GM19351 (cell line): Measurements from ENCODE around the gene RXFP3.
"Not testable (repeated sequence)": the region's sequence is repeated elsewhere in the genome, so short reads cannot be mapped to it uniquely, and the experiment has no call there.

ENCODE experiments used
- ATAC-seq: cut with Tn5 transposase; IDR thresholded peaks from one replicate; pipeline ENCODE4 v1.9.1; 2021; ENCODE audit warnings: mild to moderate bottlenecking, moderate library complexity; ENCODE audit not compliant: unreplicated experiment

Gene RXFP3

GRCh38 chr5:33936381-33937016, at the start of gene RXFP3:
Gene RXFP3 (plus strand): TSS chr5:33936386. CDS start chr5:33936741, 355 bp downstream.
- no peak for ATAC-seq

DNA sequence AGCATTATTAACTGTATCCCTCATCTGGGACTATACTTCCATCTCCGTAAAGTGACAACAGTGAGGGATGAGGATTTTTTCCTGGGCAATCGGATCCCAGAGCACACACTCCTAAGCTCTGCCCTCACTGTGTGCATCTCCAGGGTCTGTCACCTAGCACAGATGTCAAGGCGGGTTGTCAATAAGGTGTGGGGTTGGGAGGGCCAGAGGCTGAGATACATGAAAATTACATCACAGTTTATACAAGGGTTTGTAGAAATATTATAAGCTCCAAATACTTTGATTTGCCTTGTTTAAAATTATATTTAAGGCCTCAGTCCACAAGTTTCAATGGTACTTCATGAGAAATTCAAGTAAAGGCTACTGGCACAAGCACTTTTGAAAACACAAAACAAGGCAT, 48.9 kb upstream of the RXFP3 start:
- ATAC-seq: no peak

GRCh38 chr5:33888587-33888986, 47.6 kb upstream of the RXFP3 start:
- no peak for ATAC-seq

GRCh38 chr5:33890131-33891032, 45.8 kb upstream of the RXFP3 start:
- ATAC-seq: peak; percentile 48

- ATAC-seq: no peak
Measured at GRCh38 chr5:33891446-33891787, 44.8 kb upstream of the RXFP3 start.

- ATAC-seq: no peak
Measured at GRCh38 chr5:33891788-33892619, 44.2 kb upstream of the RXFP3 start, which contains the start of gene ADAMTS12. Gene ADAMTS12 (minus strand): TSS chr5:33891990. CDS start chr5:33891856, 134 bp downstream.

DNA sequence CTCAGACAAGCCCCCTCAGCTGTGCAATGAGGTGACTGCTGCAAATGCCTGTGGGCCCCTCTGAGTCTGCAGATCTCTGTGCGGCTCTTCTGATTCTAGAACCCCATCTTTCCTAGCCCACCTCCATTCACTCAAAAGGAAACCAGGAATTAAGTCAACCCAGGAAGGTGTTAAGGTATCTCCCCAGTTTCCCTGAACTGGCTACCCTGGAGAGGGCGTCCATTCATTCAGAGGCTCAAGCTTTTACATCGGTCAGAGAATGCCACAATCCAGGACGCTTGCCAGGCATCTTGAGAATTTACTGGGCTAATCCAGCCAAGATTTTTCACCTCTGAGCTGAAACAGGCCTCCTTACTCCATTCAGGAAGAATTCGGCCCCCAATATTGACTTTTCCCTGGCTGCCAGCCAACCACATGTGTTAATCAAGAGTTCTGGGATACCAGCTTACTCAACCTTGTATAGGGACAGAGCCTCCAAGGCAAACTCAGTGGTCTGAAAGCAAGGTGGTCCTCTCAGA, 43.5 kb upstream of the RXFP3 start:
- no peak for ATAC-seq

GRCh38 chr5:33894566-33894965, 41.6 kb upstream of the RXFP3 start:
- no peak for ATAC-seq

DNA sequence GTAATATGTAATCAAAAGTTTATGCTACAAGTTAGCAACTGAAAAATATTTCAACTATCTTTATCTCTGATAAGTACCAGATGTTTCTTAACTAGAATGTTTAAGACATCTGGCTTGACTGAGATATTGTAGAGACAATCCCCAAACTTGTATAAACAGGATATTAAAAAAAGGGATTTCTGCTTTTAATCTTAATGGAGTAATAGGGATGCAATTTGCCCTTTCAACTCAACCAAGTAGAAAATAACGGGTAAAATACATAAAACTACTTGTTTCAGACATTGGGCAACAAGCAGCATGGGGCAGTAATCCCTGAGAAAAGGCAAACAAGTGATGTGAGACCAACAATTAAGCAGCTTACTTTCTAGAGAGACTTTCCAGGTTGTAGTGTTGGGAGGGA, 35.0 kb upstream of the RXFP3 start:
- no peak for ATAC-seq

DNA sequence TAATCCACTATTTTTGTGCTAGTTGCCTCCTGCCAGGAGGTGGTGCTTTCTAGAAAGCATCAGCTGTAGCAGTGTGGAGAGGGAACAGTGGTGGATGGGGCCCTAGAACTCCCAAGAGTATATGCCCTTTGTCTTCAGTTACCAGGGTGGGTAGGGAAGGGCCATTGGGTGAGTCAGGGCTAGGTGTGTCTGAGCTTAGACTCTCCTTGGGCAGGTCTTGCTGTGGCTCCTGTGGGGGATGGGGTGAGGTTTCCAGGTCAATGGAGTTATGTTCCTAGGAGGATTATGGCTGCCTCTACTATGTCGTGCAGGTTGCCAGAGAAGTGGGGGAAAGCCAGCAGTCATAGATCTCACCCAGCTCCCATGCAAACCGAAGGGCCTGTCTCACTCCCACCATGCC, 33.1 kb upstream of the RXFP3 start:
- ATAC-seq: no peak

- no peak for ATAC-seq
Measured at GRCh38 chr5:33905381-33905780, 30.8 kb upstream of the RXFP3 start.

DNA sequence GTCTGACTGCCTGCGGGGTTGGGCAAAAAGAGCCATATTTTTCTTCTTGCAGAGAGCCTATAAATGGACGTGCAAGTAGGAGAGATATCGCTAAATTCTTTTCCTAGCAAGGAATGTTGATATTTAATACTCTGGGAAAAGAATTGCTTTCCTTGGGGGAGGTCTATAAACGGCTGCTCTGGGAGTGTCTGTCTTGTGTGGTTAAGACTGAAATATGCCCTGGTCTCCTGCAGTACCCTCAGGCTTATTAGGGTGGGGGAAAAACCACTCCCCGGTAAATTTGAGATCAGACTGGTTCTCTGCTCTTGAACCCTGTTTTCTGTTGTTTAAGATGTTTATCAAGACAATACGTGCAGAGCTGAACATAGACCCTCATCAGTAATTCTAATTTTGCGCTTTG, 29.9 kb upstream of the RXFP3 start:
- not testable (repeated sequence) for ATAC-seq

GRCh38 chr5:33914844-33915243, 21.3 kb upstream of the RXFP3 start:
- not testable (repeated sequence) for ATAC-seq

DNA sequence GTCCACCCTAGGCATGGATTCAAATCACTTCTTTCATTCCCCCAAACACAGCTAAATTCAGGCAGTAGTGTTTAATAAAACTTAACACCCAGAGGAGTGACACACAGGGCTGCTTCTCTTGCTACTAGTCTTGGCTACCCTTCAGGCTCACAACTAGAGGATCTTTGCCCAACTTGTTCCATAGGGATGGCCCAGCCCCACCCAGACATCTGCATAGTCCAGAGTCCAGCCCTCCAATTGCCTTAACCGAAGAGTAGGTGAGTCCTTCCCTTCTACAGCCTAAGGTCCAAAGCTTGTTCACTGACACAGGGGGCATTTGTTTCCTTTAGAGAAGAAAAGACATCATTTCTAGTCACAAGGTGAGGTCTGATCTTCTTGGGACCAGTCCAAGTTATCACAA, 15.2 kb upstream of the RXFP3 start:
- no peak for ATAC-seq

GRCh38 chr5:33925278-33925677, 10.9 kb upstream of the RXFP3 start:
- ATAC-seq: peak; percentile 66

DNA sequence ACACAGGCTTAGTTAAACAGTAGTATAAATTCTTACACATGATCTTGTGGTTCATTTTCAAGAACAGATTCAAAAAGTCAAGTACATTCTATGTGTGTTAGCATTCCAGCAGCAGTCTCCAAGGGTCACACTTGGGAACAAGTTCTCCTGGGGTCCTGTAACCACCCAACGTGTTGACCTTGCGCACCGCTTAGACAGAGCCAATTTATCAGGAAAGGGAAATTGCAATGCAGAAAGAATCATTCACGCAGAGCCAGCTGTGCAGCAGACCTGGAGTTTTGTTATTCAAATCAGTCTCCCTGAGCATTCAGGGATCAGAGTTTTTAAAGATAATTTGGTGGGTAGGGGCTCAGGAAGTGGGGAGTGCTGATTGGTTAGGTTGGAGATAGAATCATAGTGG, 8.5 kb upstream of the RXFP3 start:
- no peak for ATAC-seq

GRCh38 chr5:33928283-33928682, 7.9 kb upstream of the RXFP3 start:
- ATAC-seq: no peak

DNA sequence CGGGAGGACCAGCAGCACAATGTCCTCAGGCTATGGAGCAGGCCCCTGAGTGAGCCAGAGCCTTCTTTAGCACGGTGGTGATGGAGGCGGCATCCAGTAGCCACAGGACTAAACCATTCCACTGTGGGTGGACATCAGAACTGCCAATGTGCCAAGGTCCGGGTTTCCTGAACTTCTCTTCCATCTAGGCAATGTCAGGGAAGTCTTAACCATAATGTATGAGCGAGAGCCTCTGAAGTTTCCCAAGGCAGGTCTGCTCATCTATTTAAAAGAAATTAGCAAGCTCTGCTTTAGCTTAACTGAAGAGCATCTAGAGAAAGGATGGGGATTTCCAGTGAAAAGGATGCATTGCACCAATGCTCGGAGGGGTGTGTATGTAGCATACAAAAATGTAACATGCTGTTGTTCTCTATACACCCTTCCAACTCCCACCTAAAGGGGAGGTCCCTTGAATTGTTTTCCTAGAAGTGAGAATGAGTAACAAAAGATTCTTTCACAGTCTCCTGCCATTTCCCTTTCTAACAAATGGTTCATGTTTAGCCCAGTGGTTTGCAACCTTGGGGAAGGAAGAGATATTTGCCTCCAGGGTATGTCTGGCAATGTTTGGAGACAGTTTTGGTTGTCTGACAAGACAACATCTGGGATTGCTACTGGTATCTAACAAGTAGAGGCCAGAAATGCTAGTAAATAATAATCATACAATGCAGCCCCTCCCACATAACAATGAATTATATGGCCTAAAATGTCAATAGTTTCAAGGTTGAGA, 6.1 kb upstream of the RXFP3 start:
- no peak for ATAC-seq

GRCh38 chr5:33931136-33931535, 5.0 kb upstream of the RXFP3 start:
- no peak for ATAC-seq

DNA sequence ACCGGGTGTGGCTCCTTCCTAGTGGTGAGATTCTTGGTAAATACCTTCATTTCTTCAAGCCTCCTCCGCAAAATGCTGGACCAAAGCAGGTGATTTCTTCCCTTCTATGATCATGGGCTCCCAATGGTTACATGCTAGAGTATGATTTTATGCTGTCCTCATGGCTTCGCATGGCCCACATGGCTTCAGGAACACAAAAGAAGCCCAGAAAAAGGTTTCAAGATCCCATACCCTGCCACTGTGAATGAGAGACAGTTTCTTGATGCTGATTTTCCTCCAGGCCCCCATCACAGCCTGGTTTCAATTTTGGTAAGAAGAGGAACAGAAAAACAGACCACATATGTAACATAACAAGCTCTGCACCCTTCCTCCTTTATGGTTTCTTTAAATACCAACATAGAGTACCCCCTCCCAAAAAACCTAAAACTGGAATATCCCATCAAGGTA, 2.4 kb upstream of the RXFP3 start:
- peak; percentile 88 for ATAC-seq
